ELF-1 (cell line): ENCODE results near the gene ZNF512.
"Not testable (repeated sequence)": the region's sequence is repeated elsewhere in the genome, so short reads cannot be mapped to it uniquely, and the experiment has no call there.

Source experiments
- DNase-seq: peaks from one replicate; pipeline ENCODE4 v3.0.0-alpha.2; 2016; ENCODE audit warnings: low read depth, low spot score

ZNF512 gene, protein sequence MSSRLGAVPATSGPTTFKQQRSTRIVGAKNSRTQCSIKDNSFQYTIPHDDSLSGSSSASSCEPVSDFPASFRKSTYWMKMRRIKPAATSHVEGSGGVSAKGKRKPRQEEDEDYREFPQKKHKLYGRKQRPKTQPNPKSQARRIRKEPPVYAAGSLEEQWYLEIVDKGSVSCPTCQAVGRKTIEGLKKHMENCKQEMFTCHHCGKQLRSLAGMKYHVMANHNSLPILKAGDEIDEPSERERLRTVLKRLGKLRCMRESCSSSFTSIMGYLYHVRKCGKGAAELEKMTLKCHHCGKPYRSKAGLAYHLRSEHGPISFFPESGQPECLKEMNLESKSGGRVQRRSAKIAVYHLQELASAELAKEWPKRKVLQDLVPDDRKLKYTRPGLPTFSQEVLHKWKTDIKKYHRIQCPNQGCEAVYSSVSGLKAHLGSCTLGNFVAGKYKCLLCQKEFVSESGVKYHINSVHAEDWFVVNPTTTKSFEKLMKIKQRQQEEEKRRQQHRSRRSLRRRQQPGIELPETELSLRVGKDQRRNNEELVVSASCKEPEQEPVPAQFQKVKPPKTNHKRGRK

GRCh38 chr2:27582695-27583389 is at the start of gene ZNF512:
ZNF512 (plus strand) TSS chr2:27583042; CDS start chr2:27583113, 71 bp downstream.
- DNase-seq: peak; percentile 98

- no peak for DNase-seq
Measured at GRCh38 chr2:27537287-27537686, 45.6 kb upstream of the ZNF512 start.

GRCh38 chr2:27538839-27539450 is 43.9 kb upstream of the ZNF512 start:
- not testable (repeated sequence) for DNase-seq

DNA sequence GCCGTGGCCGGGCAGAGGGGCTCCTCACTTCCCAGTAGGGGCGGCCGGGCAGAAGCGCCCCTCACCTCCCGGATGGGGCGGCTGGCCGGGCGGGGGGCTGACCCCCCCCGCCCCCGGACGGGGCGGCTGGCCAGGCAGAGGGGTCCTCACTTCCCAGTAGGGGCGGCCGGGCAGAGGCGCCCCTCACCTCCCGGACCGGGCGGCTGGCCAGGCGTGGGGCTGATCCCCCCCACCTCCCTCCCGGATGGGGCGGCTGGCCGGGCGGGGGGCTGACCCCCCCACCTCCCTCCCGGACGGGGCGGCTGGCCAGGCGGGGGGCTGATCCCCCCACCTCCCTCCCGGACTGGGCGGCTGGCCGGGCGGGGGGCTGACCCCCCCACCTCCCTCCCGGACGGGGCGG is 43.2 kb upstream of the ZNF512 start:
- not testable (repeated sequence) for DNase-seq

GRCh38 chr2:27544143-27544821 is 38.6 kb upstream of the ZNF512 start:
- DNase-seq: no peak

GRCh38 chr2:27545348-27546141 is 37.3 kb upstream of the ZNF512 start:
- DNase-seq: no peak

GRCh38 chr2:27549303-27549702 is 33.5 kb upstream of the ZNF512 start:
- DNase-seq: no peak

DNA sequence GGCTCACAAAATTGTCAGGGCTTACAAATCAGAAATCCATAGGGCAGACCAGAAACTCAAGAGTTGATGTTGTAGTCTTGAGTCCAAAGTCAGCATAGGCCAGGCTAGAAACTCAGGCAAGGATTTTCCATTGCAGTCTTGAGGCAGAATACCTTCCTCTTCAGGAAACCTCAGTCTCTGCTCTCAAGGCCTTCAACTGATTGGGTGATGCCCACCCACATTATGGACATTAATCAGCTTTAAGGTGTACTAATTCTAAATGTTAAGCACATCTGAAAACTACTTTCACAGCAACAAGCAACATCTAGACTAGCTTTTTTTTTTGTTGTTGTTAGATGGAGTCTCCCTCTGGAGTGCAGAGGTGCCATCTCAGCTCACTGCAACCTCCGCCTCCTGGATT is 31.3 kb upstream of the ZNF512 start:
- no peak for DNase-seq

- DNase-seq: no peak
Measured at GRCh38 chr2:27552941-27553340, 29.9 kb upstream of the ZNF512 start.

- DNase-seq: not testable (repeated sequence)
Measured at GRCh38 chr2:27554451-27554850, 28.4 kb upstream of the ZNF512 start.

- DNase-seq: no peak
Measured at GRCh38 chr2:27559228-27559627, 23.6 kb upstream of the ZNF512 start.

- DNase-seq: no peak
Measured at GRCh38 chr2:27561060-27561459, 21.8 kb upstream of the ZNF512 start.

DNA sequence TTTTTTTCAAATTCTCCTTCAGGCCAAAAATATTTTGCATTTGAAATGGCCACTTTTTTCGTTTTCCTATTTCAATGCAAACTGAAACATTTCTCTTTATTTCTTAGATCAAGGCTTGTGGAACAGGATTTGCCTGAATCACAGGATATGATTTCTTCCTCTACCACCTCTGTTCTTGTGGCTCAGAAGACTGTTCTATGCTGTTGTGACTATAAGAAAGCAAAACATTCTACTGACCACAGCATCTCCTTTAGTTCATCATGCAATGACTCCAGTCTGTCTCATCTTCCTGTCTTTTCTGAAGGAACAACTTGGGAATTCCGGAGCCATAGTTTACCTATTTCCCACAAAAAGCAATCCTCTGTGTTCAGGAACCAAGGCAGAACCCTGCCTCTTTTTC is 16.2 kb upstream of the ZNF512 start:
- no peak for DNase-seq

GRCh38 chr2:27569398-27569797 is 13.4 kb upstream of the ZNF512 start:
- no peak for DNase-seq

DNA sequence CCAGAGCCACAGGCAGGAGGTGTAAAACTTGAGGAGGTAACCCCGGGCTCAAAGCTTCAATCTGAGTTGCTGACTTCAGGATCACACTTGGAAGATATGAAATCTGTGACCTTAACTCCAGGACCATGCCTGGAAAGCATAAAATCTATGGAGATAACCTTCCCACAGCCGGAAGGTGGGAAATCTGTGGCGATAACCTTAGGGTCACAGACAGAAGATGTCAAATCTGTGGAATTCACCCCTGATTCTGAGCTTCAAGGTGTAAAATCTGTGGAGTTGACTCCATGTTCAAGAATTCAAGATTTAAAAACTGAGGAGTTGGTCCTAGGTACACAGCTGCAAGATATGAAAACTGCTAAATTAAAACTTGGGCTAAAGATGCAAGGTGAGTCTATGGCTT is 11.6 kb upstream of the ZNF512 start:
- DNase-seq: no peak

DNA sequence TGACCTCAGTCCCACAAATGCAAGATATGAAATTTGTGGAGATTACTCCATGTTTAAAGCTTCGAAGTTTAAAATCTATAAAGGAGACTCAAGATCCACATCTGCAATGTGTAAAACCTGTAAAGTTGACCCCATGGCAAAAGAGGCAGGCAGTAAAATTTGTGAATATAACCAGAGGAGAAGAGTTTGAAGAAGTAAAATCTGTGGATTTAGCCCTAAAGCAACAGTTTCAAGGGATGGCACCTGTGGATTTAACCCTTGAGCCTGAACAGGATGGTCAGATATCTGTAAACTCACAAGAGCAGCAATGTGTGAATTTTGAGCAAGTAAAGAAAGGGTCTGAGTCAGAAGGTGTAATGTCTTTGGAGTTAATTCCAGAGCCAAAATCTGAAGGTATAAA is 11.2 kb upstream of the ZNF512 start:
- DNase-seq: no peak

DNA sequence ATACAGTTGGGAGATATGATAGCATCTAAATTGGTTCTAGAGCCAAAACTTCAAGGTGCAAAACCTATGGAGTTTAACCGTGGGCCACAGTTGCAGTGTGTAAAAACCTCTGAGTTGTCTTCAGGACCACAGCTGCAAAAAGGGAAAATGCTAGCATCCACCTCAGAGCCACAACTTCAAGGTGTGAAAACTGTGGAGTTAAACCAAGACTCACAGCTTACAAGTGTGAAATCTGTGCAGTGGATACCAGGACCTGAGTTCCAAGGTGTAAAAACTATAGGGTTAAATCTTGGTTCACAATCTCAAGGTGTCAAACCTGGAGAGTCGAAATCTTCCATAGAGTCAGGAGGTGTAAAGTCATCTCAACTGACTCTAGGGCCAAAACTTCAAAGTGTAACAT is 10.4 kb upstream of the ZNF512 start:
- DNase-seq: no peak

DNA sequence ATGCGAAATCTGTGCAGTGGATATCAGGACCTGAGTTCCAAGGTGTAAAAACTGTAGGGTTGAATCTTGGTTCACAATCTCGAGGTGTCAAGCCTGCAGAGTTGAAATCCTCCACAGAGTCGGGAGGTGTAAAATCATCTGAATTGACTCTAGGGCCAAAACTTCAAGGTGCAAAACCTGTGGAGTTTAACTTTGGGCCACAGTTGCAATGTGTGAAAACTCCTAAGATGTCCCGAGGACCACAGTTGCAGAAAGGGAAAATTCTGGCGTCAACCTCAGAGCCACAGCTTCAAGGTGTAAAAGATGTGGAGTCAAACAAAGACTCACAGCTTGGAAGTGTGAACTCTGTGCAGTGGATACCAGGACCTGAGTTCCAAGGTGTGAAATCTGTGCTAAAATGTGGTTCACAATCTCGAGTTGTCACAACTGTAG is 9.8 kb upstream of the ZNF512 start:
- no peak for DNase-seq

GRCh38 chr2:27573452-27573851 is 9.4 kb upstream of the ZNF512 start:
- DNase-seq: no peak

DNA sequence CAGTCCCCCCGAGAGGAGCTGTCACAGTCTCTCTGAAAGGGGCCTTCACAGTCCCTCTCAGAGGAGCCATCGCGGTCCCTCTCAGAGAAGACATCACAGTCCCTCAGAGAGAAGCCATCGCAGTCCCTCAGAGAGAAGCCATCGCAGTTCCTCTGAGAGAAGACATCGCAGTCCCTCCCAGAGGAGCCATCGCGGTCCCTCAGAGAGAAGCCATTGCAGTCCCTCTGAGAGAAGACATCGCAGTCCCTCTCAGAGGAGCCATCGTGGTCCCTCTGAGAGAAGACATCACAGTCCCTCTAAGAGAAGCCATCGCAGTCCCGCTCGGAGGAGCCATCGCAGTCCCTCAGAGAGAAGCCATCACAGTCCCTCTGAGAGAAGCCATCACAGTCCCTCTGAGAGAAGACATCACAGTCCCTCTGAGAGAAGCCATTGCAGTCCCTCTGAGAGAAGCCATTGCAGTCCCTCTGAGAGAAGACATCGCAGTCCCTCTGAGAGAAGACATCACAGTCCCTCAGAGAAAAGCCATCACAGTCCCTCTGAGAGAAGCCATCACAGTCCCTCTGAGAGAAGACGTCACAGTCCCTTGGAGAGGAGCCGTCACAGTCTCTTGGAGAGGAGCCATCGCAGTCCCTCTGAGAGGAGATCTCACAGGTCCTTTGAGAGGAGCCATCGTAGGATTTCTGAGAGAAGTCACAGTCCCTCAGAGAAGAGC is 1.3 kb upstream of the ZNF512 start:
- DNase-seq: no peak
